GM18909 (cell line): ENCODE measurements around the gene CCP110.
"Not testable (repeated sequence)": the region's sequence is repeated elsewhere in the genome, so short reads cannot be mapped to it uniquely, and the experiment has no call there.

Source experiments
- ATAC-seq: cut with Tn5 transposase; IDR thresholded peaks from one replicate; pipeline ENCODE4 v1.9.1; 2021; ENCODE audit warnings: mild to moderate bottlenecking; ENCODE audit not compliant: unreplicated experiment, poor library complexity

Gene CCP110

DNA sequence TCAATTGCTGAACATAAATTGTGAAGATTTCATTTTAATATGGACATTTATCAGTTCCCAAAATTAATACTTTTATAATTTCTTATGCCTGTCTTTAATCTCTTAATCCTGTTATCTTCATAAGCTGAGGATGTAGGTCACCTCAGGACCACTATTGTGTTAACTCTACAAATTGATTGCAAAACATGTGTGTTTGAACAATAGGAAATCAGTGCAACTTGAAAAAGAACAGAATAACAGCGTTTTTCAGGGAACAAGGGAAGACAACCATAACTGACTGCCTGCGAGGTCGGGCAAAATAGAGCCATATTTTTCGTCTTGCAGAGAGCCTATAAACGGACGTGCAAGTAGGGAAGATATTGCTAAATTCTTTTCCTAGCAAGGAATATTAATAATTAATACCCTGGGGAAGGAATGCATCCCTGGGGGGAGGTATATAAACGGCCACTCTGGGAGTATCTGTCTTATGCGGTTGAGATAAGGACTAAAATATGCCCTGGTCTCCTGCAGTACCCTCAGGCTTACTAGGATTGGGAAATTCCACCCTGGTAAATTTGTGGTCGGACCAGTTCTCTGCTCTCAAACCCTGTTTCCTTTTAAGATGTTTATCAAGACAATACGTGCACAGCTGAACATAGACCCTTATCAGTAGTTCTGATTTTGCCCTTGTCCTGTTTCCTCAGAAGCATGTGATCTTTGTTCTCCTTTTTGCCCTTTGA, 19.7 kb downstream of the CCP110 start:
- ATAC-seq: not testable (repeated sequence)

DNA sequence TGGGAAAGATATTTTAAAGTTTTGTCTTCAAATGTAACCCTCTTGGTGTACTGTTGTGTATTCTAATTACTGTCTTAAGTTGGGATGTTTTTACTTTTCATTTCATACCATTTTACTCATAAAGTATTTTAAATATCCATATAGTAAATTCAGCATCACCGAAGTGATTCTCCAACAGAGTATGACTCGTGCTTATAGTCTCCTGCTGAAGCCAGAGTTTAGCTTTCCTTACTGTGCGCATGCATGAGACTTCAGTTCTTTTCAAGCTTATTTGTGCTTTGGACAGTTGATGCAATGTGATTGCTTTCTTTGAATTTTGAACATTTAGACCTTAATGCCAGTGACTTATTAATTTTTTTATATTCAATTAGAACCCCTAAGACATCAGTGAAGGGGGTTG, 24.4 kb downstream of the CCP110 start:
- ATAC-seq: no peak

GRCh38 chr16:19549673-19550072, 25.9 kb downstream of the CCP110 start:
- ATAC-seq: no peak

DNA sequence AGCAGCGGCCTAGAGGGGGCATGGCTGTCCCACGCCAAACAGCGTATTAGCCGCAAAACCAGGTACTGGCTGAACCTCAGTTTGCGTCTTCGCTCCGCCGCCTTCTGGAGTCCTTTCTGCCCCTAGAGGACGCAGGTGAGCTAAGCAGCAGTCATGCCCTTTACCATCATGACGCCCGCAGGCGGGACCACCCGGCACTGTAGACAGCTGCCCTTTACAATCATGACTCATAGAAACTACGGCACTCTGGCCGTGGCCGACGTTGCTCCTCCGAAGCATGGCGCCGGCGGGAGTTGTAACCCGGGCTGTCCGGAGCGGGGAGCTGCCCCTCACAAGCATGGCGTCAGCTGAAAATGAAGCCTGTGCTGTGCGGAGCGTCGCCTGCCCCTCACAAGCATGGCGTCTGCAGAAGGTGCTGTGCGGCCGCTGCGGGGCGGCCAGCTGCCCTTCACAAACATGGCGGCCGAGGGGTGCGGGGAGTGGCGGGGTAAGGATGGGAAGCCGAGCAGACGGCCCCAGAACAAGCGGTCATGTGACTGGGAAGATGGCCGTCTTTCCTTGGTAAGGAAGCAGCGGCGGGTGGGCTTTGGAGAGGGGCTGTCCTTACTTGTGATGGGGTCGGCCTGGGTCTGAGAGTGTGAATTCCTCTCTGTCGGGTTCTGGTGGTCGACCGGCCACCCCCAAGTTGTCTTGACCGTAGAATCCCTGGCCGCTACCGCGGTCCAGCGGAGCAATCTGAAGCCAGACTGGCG, 31.6 kb downstream of the CCP110 start, which contains the start of gene VPS35L:
Gene VPS35L (plus strand): TSS at position 518 of the 752 bp plus-strand sequence. CDS start 27 bp downstream, at position 545.
- peak; percentile 96 for ATAC-seq

- no peak for ATAC-seq
Measured at GRCh38 chr16:19555938-19556771, 32.4 kb downstream of the CCP110 start.

DNA sequence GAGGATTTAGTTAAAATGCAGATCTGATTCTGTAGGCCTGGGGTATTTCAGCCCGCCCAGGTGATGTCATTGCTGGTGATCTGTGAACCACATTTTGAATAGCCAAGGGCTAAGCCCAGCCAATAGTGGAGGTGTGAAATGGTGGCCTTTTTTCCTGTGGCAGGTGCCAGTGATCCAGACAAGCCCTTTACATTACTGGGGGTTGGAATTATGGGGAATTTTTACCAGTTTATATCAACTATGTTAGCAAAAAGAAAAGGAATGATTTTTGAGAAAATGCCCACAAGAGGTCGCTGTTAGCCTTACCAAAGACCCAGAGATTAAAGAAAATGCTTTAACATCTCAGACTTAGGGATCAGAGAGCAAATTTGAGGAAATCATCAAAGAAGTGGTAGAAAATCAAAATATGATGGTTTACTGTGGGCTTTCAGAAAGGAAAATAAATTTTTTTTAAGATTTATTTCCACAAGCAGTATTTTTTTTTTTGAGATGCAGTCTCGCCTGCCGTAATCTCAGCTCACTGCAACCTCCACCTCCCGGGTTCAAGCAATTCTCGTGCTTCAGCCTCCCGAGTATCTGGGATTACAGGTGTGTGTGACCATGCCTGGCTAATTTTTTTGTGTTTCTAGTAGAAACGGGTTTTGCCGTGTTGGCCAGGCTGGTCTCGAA, 35.6 kb downstream of the CCP110 start:
- no peak for ATAC-seq

DNA sequence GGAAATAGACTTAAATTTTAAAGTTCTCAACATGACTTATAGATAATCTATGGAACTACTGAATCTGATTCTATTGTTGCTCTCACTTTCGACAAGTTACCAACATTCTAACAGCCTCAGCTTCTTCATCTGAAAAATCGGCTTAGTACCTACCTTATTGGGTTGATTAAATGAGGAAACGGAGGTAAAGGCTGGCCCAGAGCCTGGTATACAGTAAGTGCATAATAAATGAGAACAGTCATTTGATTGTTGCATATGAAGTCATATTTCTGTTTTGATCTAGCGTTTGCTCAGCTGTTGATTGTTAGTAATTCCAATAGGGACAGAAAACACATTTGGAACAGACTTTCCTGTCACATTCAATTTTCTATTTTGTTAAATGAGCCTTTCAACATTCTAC, 36.3 kb downstream of the CCP110 start:
- ATAC-seq: no peak

DNA sequence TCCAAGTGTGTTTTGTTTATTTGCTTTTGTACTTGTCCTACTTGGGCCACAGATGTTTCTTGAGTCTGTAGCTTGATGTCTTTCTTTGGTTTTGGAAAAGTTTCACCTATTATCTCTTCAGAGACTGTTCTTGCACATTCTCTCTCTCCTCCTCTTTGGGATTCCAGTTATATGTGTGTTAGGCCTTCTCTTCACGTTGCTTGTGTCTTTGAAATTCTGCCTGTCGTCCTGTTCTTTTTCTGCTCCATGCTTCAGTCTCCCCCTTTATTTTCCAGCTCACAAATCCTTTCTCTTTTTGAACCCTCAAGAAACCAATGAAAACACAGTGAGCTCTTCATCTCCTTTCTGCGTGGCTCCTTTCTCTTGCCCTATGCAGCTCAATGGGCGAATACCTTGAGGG, 39.6 kb downstream of the CCP110 start:
- no peak for ATAC-seq

DNA sequence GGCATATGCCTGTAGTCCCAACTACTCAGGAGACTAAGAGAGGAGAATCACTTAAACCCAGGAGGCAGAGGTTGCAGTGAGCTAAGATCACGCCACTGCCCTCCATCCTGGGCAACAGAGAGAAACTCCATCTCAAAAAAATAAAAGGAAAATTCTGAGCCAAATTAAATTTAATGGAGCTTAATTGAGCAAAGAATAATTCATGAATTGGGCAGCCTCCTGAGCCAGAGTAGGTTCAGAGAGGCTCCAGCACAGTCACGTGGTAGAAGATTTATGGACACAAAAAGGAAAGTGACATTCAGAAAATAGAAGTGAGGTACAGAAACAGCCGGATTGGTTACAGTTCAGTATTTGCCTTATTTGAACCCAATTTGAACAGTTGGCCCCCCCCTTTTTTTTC, 42.6 kb downstream of the CCP110 start:
- no peak for ATAC-seq

DNA sequence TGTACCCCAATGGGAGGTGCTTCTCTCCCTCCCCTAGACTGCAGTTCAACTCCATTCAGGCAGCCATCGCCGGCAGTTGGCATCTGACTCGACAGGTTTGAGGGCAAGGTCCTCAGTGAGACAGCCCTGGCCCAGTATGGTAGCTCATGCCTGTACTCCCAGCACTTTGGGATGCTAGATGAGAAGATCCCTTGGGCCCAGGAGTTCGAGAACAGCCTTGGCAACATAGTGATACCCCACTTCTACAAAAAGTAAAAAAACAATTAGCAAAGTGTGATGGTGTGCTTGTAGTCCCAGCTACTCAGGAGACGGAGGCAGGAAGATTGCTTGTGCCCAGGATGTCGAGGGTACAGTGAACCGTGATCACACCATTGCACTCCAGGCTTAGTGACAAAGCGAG, 43.8 kb downstream of the CCP110 start:
- ATAC-seq: no peak

GRCh38 chr16:19573997-19574396, 50.3 kb downstream of the CCP110 start:
- no peak for ATAC-seq

DNA sequence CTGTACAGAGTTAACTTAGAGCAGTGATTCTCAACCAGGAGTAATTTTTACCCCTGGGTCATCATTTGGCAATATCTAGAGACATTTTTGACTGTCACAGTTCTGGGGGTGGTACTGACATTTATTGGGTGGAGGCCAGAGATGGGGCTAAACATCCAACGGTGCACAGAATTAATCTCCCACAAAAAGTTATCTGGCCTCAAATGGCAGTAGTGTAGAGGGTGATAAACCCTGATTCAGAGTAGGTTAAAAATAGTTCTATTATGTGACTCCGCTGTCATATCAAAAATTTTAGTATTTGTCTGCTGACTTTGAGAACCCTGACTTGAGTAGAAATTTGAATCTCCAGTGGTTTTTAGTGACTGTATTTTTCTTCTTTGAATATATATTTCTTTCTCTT, 50.9 kb downstream of the CCP110 start:
- no peak for ATAC-seq

- ATAC-seq: no peak
Measured at GRCh38 chr16:19578378-19578971, 54.7 kb downstream of the CCP110 start.

DNA sequence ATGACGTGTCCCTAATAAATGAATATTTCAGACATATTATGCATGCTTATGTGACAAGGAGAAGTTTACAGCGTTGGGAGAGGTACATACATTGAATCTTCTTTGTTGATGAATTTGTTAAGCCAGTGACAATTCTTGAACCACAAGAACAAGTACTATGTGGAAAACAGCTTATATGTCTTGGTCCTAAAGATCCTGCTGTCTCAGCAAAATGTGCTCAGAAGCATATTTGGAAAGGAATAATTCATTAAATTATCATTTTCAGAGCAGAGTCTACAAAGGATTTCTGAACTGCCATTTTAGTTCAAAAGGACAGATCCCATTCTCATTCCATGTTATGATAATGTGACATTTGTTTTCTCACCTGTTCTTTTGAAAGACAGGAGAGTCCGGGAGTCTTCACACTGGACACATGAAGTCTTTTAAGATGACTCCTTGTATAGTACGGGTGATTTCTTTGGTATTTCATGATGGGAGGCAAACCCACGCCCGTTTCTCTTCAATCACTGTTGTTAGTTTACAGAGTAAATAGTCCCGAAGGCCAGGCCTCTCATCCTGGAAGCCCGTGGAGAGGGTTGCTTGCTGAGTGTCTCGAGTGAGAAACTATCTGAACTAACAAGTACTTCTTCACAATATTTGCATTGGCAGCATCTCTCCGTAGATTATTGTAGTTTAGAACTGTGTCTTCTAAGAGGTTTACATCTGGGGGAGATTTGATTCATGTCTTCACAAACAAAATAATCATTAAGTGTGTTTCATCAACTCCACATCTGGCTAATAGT, 58.5 kb downstream of the CCP110 start:
- no peak for ATAC-seq

- ATAC-seq: peak; percentile 54
Measured at GRCh38 chr16:19583665-19584300, 60.0 kb downstream of the CCP110 start.

DNA sequence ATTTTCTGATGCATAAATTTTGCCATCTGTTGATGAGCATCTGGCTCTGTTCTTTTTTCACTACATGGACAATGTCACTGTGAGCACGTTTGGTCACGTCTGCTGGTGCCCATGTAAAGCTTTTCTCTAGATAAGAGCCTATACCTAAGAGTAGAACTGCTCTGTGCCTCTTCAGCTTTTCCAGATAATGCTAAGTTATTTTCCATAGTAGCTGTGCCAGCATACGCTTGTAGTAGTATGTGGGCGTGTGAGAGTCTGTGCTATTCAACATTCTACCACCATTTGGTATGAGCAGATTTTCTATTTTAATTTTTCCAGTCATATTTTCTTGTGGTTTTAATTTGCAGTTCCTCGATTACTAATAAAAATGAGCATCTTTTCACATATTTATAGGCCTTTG, 64.9 kb downstream of the CCP110 start:
- ATAC-seq: no peak

DNA sequence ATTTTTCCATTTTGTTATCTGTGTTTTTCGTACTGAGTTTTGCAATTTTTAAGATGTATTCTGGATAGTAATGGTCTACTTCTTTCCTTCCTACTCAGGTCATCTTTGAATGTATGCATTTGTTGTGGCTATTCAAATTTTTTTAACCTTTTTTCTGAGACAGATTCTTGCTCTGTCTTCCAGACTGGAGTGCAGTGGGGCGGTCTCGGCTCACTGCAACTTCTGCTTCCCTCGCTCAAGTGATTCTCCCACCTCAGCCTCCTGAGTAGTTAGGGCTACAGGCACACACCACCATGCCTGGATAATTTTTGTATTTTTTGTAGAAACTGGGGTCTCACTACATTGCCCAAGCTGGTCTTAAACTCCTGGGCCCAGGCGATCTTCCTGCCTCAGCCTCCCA, 65.4 kb downstream of the CCP110 start:
- ATAC-seq: no peak

DNA sequence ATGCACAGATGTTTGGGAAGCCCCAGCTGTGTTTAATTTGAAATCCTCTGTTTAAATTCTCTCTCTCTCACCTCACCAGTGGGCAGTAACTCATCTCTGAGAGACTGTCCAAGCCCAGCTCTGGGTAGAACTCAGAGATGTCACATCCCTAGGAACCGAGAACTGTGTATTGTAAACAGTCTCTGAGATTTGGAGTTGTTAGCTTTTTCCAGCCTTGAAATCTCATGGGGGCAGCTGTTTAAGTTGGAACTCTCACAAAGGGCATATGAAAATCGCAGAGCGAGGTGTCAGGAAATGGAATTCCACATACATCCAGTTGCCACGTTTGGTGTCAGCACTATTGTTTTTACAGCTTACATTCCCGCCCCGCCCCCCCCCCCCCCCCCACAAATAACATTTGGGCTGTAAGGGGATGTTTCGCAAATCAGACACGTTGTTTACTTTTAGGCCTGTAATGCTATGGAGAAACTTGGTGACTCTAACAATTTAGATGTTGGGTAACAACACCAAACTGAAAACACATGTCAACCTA, 66.1 kb downstream of the CCP110 start:
- no peak for ATAC-seq
